ENCODE data around the gene MXD3. TPM values are rescaled to one million over a fixed set of nuclear protein-coding genes. Genes with fewer than 3 reads are reported as not detected.
A peak's percentile ranks its signal among the peaks of the same experiment; 100 is the strongest.

The MXD3 gene
- total RNA-seq, 1 donor from 2014 or later = 31.1 TPM

DNA sequence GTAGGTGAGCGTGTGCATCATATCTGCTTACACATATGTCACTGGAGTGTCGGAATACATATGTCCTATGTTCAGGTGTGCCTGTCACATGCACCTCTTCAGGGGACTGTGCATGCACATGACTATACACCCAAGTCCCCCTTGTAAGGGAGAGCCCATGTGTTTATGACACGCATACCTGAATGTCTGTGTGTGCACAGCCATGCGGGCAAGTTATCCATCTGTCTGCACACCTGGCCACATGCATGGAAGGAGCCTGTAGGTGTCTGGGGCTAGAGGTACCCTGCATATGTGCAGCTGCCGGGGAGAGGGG is 45.4 kb upstream of the MXD3 start:
- Histone ChIP-seq H3F3A (ENCODE audit: low read depth) (peaks cover 5% of the 10 kb centered on the region), H3K9ac (no peak overlapping the region), H3K79me2 (ENCODE audit: low read depth) (no peaks in the 10 kb centered on the region), H3K4me1 (peaks cover 3% of the 10 kb centered on the region), H2AFZ (replicated peaks) (no peak overlapping the region), H4K20me1 (ENCODE audit: low read depth) (no peaks in the 10 kb centered on the region), H3K4me2 (no peak overlapping the region), H3K9me3 (ENCODE audit: low read depth) (no peaks in the 10 kb centered on the region), H3K4me3 (no peak overlapping the region), H3K27me3 (peaks cover 12% of the 10 kb centered on the region), H3K36me3 (no peaks in the 10 kb centered on the region), H3K27ac (no peak overlapping the region)
- DNase-seq (ENCODE audit: low spot score) = no peak
- peaks cover 22% of the 10 kb centered on the region for H3K27me3 Mint-ChIP-seq (ENCODE audit: insufficient read depth, low read depth)
- H3K4me1 Mint-ChIP-seq = peaks cover 28% of the 10 kb centered on the region
- peak overlapping the region; percentile 78 for H3K27ac Mint-ChIP-seq
- TF ChIP-seq, protein P1, sequence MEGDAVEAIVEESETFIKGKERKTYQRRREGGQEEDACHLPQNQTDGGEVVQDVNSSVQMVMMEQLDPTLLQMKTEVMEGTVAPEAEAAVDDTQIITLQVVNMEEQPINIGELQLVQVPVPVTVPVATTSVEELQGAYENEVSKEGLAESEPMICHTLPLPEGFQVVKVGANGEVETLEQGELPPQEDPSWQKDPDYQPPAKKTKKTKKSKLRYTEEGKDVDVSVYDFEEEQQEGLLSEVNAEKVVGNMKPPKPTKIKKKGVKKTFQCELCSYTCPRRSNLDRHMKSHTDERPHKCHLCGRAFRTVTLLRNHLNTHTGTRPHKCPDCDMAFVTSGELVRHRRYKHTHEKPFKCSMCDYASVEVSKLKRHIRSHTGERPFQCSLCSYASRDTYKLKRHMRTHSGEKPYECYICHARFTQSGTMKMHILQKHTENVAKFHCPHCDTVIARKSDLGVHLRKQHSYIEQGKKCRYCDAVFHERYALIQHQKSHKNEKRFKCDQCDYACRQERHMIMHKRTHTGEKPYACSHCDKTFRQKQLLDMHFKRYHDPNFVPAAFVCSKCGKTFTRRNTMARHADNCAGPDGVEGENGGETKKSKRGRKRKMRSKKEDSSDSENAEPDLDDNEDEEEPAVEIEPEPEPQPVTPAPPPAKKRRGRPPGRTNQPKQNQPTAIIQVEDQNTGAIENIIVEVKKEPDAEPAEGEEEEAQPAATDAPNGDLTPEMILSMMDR (IDR thresholded peaks at IDR 0.05) = no peak
- TF ChIP-seq EZH2phosphoT487 (IDR thresholded peaks at IDR 0.05) (no peak), EZH2 (IDR thresholded peaks at IDR 0.05) (no peak)
- H3K36me3 Mint-ChIP-seq = no peaks in the 10 kb centered on the region
- peaks cover 2% of the 10 kb centered on the region for H3K9me3 Mint-ChIP-seq
- peak overlapping the region; percentile 51 for H3K4me3 Mint-ChIP-seq

DNA sequence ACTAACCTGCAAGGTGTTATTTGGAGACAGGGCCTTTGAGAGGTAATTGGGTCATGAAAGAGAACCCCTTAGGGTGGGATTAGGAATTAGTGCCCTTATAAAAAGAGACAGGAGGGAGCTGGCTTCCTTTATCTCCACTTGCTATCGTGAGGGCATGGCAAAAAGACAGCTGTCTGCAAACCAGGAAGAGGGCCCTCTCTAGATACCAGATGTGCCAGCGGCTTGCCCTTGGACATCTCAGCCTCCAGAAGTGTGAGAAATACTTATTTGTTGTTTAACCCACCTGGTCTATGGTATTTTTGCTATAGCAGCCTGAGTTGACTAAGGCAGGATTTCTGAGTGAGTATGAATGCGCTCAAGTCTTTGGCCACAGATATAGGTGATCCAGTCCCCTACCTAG is 45.0 kb upstream of the MXD3 start:
- no peaks in the 10 kb centered on the region for H3K36me3 Mint-ChIP-seq

DNA sequence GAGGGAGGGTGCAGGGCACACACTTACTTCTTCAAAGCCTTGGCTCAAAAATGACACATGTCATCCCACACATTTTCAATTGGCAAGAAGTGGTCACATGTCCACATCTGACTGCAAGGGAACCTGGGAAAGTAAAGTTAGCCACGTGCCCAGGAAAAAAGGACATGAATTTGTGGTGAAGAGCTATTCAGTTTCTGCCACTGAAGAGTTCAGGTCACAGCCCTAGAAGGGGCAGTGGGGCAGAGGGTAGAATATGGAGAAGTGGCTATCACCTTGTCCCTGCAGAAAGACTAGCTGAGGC is 44.1 kb upstream of the MXD3 start:
- Mint-ChIP-seq H3K9me3 (peaks cover 2% of the 10 kb centered on the region), H3K27me3 (ENCODE audit: insufficient read depth, low read depth) (peaks cover 17% of the 10 kb centered on the region), H3K27ac (no peak overlapping the region), H3K4me1 (peaks cover 36% of the 10 kb centered on the region), H3K36me3 (no peaks in the 10 kb centered on the region), H3K4me3 (no peak overlapping the region)
- H3K4me1 ChIP-seq = peaks cover 4% of the 10 kb centered on the region
- H3K9me3 ChIP-seq (ENCODE audit: low read depth) = no peaks in the 10 kb centered on the region
- H3F3A ChIP-seq (ENCODE audit: low read depth) = peaks cover 6% of the 10 kb centered on the region
- H3K27me3 ChIP-seq = peaks cover 9% of the 10 kb centered on the region
- H3K27ac ChIP-seq = no peak overlapping the region
- TF ChIP-seq EZH2 (IDR thresholded peaks at IDR 0.05) = no peak
- TF ChIP-seq, protein P1 (IDR thresholded peaks at IDR 0.05) = no peak
- no peak for TF ChIP-seq EZH2phosphoT487 (IDR thresholded peaks at IDR 0.05)
- no peak overlapping the region for H2AFZ ChIP-seq (replicated peaks)
- DNase-seq (ENCODE audit: low spot score) = no peak
- H4K20me1 ChIP-seq (ENCODE audit: low read depth) = peaks cover under 1% of the 10 kb centered on the region
- no peaks in the 10 kb centered on the region for H3K36me3 ChIP-seq
- peaks cover 5% of the 10 kb centered on the region for H3K79me2 ChIP-seq (ENCODE audit: low read depth)
- H3K9ac ChIP-seq = no peak overlapping the region
- no peak overlapping the region for H3K4me2 ChIP-seq
- no peak overlapping the region for H3K4me3 ChIP-seq

More for the DNA sequence above, 45.0 kb upstream of the MXD3 start:
- Histone ChIP-seq H3K27me3 (peaks cover 9% of the 10 kb centered on the region), H2AFZ (replicated peaks) (no peak overlapping the region), H3K4me3 (no peak overlapping the region), H3K4me1 (peaks cover 4% of the 10 kb centered on the region), H3K9me3 (ENCODE audit: low read depth) (no peaks in the 10 kb centered on the region), H3K36me3 (no peaks in the 10 kb centered on the region), H3K27ac (no peak overlapping the region), H3K4me2 (no peak overlapping the region), H3K79me2 (ENCODE audit: low read depth) (no peaks in the 10 kb centered on the region), H4K20me1 (ENCODE audit: low read depth) (no peaks in the 10 kb centered on the region), H3K9ac (no peak overlapping the region), H3F3A (ENCODE audit: low read depth) (peaks cover 4% of the 10 kb centered on the region)
- Mint-ChIP-seq H3K9me3 (peaks cover 2% of the 10 kb centered on the region), H3K27me3 (ENCODE audit: insufficient read depth, low read depth) (peaks cover 20% of the 10 kb centered on the region), H3K27ac (no peak overlapping the region), H3K4me3 (peak overlapping the region; percentile 51), H3K4me1 (peaks cover 30% of the 10 kb centered on the region)
- TF ChIP-seq, protein P1 (IDR thresholded peaks at IDR 0.05) = no peak
- TF ChIP-seq EZH2phosphoT487 (IDR thresholded peaks at IDR 0.05) (no peak), EZH2 (IDR thresholded peaks at IDR 0.05) (no peak)
- DNase-seq (ENCODE audit: low spot score) = no peak

Measured in neural progenitor cell (in vitro differentiated cells).